Kidney glomerular epithelial cell (primary cell): ENCODE data around the gene MCRIP1.

Experiments
- DNase-seq: peaks from one replicate; lab custom pipeline; 2025; lab: John Stamatoyannopoulos, UW

MCRIP1 gene

GRCh38 chr17:81803728-81804558 is 29.1 kb downstream of the MCRIP1 start, which contains the start of gene GCGR:
Gene GCGR (plus strand): TSS chr17:81804150. CDS start chr17:81809019, 4,869 bp downstream.
- no peak for DNase-seq

GRCh38 chr17:81802856-81803643 is 30.0 kb downstream of the MCRIP1 start:
- DNase-seq: no peak

- DNase-seq: no peak
Observed at GRCh38 chr17:81802048-81802758, 30.9 kb downstream of the MCRIP1 start.

GRCh38 chr17:81801327-81801726 is 31.8 kb downstream of the MCRIP1 start:
- no peak for DNase-seq

GRCh38 chr17:81794509-81794908 is 38.6 kb downstream of the MCRIP1 start:
- DNase-seq: no peak

- DNase-seq: no peak
Observed at GRCh38 chr17:81794074-81794476, 39.0 kb downstream of the MCRIP1 start.

- DNase-seq: no peak
Observed at GRCh38 chr17:81792675-81793615, 40.1 kb downstream of the MCRIP1 start.
